Measurements from ENCODE around the gene IRF2BPL.
"Not testable (repeated sequence)": the region's sequence is repeated elsewhere in the genome, so short reads cannot be mapped to it uniquely, and the experiment has no call there.

Gene IRF2BPL

GRCh38 chr14:77033622-77034589 lies 5.4 kb upstream of the IRF2BPL start:
- peak; percentile 82 for DNase-seq

GRCh38 chr14:77032844-77033621 lies 4.5 kb upstream of the IRF2BPL start:
- peak; percentile 99 for DNase-seq

GRCh38 chr14:77032491-77032843 lies 4.0 kb upstream of the IRF2BPL start:
- peak; percentile 68 for DNase-seq

- DNase-seq: no peak
These were observed 3.4 kb upstream of the IRF2BPL start for GRCh38 chr14:77031759-77032490.

GRCh38 chr14:77027538-77028383 lies 747 bp downstream of the IRF2BPL start:
- peak; percentile 66 for DNase-seq

- peak; percentile 33 for DNase-seq
These were observed 1.5 kb downstream of the IRF2BPL start for GRCh38 chr14:77026930-77027537.

GRCh38 chr14:77026166-77026929 lies 2.2 kb downstream of the IRF2BPL start:
- DNase-seq: peak; percentile 50

GRCh38 chr14:77025744-77026165 lies 2.8 kb downstream of the IRF2BPL start:
- DNase-seq: peak; percentile 50

- DNase-seq: no peak
These were observed 4.3 kb downstream of the IRF2BPL start for GRCh38 chr14:77024171-77024691.

- no peak for DNase-seq
These were observed 5.2 kb downstream of the IRF2BPL start for GRCh38 chr14:77023001-77023996.

GRCh38 chr14:77022236-77022852 lies 6.2 kb downstream of the IRF2BPL start:
- DNase-seq: no peak

- DNase-seq: not testable (repeated sequence)
These were observed 7.1 kb downstream of the IRF2BPL start for GRCh38 chr14:77021424-77021823.

GRCh38 chr14:77018785-77019184 lies 9.7 kb downstream of the IRF2BPL start:
- no peak for DNase-seq

GRCh38 chr14:77017666-77018065 lies 10.8 kb downstream of the IRF2BPL start:
- no peak for DNase-seq

- no peak for DNase-seq
These were observed 13.8 kb downstream of the IRF2BPL start for GRCh38 chr14:77014734-77015133.

GRCh38 chr14:77014004-77014604 lies 14.4 kb downstream of the IRF2BPL start:
- DNase-seq: no peak

- no peak for DNase-seq
These were observed 16.2 kb downstream of the IRF2BPL start for GRCh38 chr14:77012193-77012765.

GRCh38 chr14:77011245-77011644 lies 17.3 kb downstream of the IRF2BPL start:
- DNase-seq: no peak
